GM18508 (cell line): ENCODE data around the gene BIRC7.
"Not testable (repeated sequence)": the region's sequence is repeated elsewhere in the genome, so short reads cannot be mapped to it uniquely, and the experiment has no call there.

Experiments
- ATAC-seq: cut with Tn5 transposase; IDR thresholded peaks from one replicate; pipeline ENCODE4 v1.9.1; 2021; ENCODE audit warnings: moderate number of reproducible peaks; ENCODE audit not compliant: insufficient read depth, unreplicated experiment

The BIRC7 gene

DNA sequence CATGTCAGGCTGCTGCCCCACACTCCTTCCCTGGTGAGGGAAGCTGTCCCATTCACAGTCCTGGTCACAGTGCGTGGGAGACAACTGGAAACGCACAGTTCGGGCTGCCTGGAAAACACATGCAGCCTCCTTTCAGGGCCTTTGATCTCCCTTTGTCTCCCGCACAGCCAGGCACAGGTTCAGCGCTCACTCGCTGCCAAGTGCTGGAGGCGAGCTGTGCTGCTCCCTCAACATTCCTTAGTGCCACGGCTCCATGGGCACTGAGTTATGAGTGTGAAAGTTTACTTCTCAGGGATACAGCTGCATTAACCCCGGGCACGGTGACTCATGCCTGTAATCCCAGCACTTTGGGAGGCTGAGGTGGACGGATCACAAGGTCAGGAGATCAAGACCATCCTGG, 28.8 kb upstream of the BIRC7 start:
- no peak for ATAC-seq

DNA sequence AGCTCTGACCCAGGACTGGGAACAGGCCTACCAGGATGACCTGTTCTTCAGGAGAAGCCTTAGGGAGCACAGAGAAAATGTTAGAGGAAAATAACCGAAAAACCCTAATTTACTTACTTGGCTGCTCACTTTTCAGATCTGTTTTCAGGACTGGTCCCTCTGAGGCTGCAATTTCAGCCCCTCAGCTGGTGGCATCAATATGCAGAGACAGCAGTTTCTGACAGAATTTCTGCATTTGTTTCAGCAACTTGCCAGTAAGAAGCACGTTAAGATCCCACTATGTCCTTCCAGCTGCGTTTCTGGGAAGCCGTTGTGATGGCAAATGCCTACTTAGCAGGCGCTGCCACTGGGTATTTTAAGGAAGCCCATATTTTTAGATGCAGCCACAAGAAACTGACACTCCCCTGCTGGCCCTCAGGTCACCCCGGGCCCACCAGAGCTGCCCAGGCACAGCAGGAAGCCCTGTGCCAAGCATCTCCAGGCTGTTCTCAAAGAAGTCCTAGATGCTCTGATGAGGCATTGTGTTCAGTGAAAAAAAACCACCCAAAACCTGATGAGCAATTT, 27.3 kb upstream of the BIRC7 start:
- no peak for ATAC-seq

DNA sequence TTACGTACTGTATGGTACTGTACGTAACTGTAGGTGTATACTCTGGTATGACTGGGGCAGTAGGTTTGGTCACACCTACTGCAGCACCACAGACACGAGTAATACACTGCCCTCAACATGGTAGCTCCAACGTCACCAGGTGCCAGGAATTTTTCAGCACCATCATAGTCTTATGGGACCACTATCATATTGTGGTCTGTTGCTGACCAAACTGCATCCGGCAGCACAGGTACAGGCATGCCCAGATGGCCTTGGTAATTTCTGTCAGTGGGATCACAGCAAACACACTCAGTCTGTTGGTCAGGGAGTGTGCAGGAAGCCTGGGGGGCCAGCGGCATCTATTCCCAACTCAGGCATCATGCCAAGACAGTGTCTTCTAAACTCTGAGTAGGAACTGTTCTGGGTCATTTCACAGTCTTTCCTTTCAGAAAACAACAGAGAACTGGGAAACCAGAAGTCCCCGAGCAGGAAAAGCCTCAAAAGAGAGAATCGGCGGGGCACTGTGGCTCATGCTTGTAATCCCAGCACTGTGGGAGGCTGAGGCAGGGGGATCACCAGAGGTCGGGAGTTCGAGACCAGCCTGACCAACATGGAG, 25.6 kb upstream of the BIRC7 start:
- ATAC-seq, result no peak

DNA sequence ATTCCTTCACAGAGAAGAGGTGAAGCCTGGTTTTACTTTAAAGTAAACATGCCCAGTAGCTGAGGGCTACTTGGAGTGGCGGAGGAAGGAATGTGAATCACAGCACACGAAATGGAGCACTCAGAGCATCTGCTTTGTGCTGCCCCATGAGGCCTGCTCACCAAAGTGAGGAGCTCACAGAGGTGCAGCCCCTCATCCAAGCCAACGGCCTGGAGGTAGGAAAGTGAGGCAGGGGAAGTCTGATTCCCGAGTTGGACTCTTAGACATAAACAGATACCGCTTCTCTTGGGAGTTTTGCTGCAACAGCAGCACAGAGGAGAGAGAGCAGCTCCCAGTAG, 23.3 kb upstream of the BIRC7 start:
- no peak for ATAC-seq

DNA sequence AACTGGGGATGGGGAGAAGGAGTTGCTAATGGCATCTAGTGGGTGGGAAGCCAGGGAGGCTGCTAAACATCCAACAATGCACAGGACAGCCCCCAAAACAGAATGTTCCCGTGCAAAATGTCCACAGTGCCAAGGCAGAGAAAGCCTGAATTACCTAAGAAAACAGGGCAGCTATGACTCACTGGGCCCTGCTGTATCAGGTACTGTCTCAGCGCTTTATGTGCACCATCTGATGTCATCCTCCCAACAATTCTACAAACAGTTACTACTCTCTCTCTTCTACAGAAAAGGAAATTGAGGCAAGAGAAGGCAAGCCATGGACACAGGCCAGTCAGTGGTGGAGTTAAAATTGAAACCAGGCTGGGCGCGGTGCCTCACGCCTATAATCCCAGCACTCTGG, 22.9 kb upstream of the BIRC7 start:
- ATAC-seq, result no peak

DNA sequence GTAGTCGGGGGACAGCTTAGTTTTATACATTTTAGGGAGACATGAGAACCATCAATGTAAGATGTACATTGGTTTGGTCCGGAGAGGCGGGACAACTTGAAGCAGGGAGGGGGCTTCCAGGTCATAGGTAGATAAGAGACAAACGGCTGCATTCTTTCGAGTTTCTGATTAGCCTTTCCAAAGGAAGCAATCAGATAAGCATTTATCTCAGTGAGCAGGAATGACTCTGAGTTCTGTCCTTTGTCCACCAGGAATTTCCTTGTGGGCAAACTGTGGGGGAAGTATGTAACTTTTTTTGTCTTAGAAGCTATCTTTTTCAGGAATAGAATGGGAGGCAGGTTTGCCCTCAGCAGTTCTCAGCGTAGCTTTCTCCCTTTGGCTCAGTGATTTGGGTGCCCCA, 21.2 kb upstream of the BIRC7 start:
- no peak for ATAC-seq

DNA sequence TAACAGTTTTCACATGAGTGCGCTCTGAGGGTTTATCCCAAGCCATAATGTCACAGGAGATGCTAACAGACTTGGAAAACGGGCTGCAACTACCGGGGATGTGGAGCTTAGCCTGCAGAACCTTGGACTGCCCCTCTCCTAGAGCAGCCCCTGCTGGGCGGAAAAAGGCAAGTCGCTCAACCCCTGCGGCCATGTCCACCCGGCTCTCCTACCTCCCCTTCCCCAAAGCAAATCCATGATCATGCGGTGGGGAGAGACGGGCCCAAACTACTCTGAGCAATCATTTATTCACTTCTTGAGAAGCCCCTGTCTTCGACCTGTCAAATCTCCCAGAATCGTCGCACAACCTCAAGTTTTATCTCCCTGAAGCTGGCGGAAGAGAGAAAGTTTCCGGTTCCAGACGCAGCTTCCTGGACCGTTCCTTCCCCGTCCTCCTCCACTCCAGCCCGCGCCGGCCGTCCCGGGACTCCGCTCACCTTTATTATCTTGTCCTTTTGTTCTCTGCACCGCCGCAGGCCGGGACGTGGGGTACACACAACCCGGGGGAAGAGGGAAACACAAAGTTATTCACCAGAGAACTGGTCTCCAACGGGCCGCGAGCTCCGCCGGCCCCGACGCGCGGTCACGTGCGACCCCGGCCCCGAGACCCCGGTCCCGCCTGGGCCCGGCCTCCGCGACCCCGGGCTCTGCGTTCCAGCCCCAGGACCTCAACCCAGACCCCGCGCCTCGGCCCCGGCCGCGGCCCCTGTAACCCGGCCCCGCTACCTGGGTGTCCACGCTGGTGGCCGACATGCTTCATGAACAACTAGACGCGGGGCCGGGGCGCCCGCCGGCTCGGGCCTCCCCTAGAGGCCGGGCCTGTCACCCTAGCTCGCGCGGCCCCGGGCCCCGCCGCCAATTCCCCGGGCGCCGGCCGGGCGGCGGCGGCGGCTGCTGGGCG, 20.3 kb upstream of the BIRC7 start:
- ATAC-seq, result no peak

DNA sequence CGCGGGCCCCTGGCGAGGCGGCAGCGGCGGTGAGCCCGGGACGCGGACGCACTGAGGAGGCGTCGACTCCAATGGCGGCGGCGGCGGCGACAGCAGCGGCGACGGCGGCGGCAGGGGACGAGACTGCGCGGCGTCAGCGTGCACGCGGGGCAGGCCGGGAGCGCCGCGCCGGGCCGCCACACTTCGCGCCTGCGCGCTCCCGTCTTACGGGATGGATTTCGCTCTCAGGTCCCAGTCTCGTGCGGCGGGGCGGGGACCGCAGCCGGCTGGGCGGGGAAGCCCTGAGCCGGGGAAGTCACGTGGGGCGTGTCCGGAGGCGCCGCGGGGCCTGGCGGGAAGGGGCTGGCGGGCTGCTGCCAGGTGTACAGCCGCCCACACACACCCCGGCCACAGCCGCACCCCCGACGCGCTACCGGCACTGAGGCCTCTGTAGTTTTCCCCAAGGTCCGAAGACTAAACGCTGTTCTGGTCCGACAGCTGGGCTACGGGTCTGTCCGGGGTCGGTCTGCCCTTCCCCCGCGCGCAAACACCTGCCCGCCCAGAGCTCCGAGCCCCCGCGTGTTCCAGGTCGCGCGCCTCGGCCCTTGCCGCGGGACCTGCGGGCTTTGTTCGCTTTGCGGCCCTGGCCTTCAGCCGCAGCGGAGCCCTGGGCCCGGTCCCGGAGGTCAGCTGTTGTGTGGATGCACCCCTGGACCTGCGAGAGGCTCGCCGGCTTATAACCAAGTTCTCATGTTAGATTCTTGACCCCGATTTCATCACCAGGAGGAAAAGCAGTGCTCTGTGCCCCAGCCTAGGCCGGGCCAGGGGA, 19.5 kb upstream of the BIRC7 start, which contains the start of gene YTHDF1:
Gene YTHDF1, minus strand, starts transcription at position 91 of the 808 bp plus-strand sequence. CDS start 239 bp downstream, outside the sequence.
- ATAC-seq, result peak; percentile 71

DNA sequence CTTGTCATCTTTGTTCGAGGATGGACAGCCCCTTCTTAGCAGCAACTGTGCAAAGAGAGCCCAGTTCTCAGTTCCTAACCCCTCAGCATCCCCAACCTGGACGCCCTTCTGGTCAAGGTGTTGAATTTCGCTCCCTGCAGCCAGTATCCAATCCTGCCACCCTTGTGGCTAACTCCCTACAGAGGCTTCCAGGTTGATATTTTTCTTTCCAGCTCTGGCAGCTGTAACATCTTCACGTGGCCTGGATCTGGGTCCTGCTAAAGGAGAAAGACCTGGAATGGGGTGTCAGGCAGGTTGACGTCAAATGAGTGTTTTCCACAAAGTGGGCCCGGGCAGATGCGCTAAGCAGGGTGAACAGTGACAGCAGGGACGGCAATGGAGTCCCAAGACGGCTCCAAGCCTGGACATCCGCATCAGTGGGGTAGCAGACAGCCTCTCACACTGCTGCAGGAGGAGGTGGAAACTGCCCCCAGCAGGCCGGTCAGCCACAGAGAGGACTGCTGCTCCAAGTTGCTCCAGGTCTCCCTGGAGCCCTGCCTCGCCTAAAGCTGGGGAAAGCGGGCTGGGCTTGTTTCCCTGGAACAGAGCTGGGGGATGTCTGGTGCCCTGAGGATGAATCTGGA, 18.7 kb upstream of the BIRC7 start:
- no peak for ATAC-seq

DNA sequence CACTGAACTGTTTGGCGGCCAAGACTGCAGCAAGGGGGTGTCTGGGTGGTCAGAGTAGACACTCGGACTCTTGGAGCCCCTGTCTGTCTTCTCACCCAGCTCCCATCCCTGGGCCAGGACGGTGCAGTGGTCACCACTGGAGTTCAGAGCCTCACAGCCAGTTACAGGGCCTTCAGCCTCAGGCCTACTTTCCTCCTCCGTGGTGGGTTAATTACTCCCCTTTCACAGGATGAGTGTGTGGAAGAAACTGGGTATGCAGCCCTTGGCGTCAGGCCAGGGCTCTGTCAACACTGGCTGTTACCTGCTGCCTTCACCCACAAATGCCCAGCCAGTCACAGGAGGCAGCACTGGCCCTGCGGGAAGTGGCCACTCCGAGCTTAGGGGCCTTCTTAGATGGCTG, 18.0 kb upstream of the BIRC7 start:
- ATAC-seq, result no peak

DNA sequence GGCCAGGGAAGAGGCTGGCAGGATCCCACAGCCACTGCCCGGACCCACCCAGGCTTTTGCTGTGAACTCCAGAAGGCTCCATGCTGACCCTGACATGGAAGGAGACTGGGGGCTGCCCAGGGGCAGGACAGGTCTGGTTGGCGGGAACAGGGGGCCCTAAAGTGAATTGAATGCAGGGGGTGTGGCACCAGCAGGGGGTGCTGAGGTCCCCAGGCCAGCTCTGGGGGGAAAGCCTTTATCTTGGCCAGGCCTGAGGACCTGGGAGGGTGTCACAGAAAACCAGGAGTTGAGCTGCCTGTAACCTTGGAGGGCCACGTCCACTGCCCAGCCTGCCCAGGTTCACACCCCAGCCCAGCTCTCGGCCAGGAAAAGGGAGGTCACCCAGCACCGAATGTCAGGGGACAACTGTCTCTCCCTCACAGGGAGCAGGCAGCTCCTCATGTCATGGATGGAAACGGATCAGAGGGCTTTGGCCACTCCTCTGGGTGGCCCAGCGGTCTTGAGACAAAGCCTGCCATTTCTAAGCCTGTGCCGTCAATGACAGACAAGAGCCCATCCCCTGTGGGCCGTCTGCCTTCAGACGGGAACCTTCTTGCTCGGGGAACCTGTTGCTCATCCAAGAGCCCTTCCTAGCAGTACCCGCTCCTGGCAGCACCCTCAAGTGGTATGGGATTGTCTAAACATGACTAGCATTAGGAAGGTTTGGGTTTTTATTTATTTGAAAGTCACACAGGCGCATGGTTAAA, 16.8 kb upstream of the BIRC7 start:
- ATAC-seq, result no peak

DNA sequence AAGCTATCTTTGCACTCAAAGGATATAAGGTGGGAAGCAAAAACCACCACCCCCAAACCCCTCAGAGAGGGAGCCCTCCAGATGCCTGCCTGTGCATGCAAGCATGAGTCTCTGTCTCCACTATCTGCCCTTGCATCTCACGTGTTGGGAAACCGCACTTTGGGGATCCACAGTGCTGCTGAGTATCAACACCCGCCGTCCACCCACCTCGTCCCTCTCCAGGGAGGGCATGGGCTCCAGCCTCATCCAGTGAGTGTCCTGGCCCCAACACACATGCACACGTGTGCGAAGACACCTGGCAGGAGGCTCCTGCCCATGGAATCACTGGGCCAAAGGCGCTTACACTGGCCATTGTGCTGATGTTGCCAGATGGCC, 16.3 kb upstream of the BIRC7 start:
- ATAC-seq, result no peak

DNA sequence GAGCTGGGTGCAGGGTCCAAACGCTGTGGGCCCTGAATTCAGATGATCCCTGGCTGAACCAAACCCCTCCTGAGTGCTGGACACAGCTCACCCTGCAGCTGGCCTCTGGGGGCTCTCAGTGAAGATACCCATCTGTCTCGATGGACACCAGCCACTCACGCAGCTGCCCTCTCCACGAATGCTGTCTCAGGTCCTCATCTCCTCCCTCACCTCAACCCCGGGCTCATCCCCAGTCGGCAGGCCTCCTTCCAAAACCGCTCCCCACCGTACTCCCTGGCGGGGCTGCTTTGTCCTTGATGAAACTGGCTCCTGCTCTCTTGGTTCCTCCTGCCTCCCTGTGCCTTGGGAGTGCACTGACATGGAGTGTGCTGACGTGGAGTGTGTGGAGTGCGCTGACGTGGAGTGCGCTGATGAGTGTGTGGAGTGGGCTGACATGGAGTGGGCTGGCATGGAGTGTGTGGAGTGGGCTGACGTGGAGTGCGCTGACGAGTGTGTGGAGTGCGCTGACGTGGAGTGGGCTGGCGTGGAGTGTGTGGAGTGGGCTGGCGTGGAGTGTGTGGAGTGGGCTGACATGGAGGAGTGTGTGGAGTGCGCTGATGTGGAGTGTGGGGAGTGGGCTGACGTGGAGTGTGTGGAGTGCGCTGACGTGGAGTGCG, 15.7 kb upstream of the BIRC7 start:
- no peak for ATAC-seq

DNA sequence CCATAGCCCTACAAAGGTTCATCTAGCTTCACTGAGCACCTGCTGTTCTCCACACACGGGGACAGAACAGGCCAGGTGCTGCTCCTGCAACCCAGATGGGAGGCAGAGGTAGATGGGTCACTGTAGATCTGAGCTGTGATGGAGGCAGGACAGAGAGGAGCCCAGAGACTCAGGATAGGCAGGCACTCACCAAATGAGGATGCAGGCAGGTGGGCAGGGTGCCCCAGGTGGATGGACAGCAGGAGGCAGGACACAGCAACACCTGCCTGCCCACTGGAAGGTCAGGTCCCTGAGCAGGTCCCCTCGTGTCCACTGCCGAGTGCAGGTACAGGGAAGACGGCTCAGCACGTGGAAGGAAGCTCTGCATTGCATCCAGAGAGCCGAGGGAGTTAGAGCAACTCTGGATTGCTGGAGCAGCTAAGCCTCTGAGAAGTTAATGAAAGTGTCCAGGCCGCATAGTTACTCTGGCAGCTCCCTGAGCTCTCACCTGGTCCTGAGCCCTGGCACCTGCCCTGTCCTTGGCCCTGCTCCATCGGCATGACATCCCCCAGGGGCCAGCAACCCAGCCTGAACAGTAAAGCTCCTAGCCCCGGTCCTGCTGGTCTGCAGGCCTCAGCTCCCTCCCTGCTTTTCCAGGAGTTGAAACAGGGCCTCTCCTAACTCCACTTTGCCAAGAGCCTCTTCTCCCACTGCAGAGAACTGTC, 14.9 kb upstream of the BIRC7 start:
- no peak for ATAC-seq

DNA sequence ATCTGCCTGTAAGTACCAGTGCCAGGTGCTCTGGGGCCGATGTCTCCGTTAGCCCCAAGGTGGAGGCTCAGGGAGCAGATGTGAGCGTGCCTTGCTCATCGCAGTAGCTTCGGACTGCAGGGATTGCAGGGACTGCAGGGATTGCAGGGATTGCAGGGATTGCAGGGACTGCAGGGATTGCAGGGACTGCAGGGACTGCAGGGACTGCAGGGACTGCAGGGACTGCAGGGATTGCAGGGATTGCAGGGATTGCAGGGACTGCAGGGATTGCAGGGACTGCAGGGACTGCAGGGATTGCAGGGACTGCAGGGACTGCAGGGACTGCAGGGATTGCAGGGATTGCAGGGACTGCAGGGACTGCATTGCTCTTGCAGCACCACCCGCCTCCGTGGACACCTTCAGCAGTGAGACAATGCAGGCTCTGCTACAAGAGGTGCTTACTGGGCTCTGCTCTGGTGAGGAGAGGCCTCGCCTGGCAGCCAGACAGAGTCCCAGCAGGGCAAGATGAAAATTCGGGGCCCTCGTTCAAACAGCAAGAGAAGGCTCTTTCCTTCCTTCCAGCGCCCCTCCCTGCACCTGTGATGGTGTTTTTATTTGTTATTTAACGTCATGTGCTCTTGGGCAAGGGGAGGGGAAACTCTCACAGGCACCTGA, 14.2 kb upstream of the BIRC7 start:
- not testable (repeated sequence) for ATAC-seq

DNA sequence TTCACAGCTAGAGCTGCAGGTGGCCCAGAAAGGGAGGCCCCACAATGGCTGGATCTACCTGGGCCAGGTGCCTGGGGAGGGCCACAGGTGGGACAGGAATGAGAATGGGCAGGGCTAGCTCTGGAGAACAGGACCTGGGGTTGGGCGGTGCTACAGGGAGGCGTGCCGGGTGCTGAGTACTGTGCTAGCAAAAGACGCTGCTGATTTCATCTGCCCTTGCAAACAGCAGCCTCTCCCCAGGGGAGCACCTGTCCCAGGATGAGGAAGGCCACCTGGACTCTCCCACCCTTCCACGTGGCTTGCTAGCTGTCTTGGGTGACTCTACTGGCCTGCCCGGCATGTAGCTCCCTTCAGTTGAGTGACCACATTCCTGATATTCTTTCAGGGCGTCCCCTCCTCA, 13.2 kb upstream of the BIRC7 start:
- ATAC-seq, result no peak

DNA sequence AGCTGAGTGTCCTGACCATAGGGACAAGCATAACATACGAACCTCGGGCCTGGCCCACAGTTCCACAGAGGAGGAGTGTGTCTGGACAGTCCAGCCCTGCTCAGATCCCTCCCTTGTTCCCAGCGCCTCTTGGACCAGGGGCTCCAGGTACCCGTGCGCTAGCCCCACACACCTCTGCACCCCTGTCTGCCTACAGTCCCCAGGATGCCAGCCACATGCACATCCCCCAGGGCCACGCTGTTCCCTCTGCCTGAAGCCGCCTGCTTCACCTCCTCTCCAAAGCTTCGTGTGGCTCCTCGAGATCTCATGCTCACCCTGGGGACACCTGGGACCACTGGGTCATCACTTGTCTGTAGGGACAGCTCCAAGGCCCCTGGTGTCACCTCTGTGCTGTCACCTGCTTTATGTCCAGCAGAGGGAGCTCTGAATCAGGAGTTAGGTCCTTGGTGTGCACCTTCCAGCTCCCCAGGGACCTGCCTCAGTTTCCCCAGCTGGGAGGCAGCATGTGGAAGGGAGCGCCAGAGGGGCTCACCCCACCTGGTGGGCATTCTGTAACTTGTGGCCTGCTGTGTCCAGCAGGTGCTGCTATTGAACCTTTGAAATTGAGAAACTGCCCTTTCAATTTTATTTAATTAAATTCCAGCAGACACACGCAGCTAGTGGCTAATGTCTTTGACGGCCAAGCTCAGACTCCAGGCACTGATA, 12.4 kb upstream of the BIRC7 start:
- ATAC-seq, result no peak

DNA sequence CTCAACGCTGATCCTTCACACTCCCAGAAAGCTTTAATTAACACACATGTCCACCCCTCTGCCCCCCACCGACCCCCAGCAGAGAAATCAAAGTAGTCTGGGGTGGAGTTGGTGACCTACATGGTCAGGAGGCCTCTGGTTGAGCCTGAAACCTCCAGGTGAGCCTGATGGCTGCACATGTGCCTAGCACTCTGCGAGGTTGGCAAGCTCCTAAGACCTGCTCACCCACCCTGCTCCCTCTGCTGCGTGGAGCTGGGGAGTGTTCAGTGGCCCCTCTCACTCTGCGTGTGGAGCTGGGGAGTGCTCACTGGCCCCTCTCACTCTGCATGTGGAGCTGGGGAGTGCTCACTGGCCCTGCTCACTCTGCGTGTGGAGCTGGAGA, 11.9 kb upstream of the BIRC7 start:
- ATAC-seq, result no peak
